CD4-positive, alpha-beta T cell (primary cell): Measurements from ENCODE around the gene TMEM87B. TPM values are rescaled to one million over a fixed set of nuclear protein-coding genes. Genes with fewer than 3 reads are reported as not detected.

Experiments used
- ATAC-seq: fragments of 200-7000 bp; cut with Tn5 transposase; one replicate; pipeline ENCODE4 v1.10.0; 2022; ENCODE audit warnings: mild to moderate bottlenecking; ENCODE audit not compliant: poor library complexity
- CTCF ChIA-PET: fragments of 350-600 bp; sonication (Branson Sonifier 250); formaldehyde crosslinking; loops from one replicate; lab custom pipeline; 2021; ENCODE audit warnings: antibody characterized with exemption, inconsistent platforms; lab: Charles Lee
- POLR2A ChIA-PET: fragments of 350-600 bp; sonication (Branson Sonifier 250); formaldehyde crosslinking; loops from one replicate; lab custom pipeline; 2021; ENCODE audit warnings: antibody characterized with exemption, inconsistent platforms; lab: Charles Lee
- DNase-seq, 14 experiments: peaks; one replicate each; pipeline ENCODE4 v3.0.0-alpha.2; 2013 to 2020; ENCODE audit warnings: mixed read lengths in 2 of 14
- H3K27ac ChIP-seq, 2 donors: one replicate each; pipeline versions ENCODE4 v1.5.1 to v1.7.0; 2013; ENCODE audit warnings: low read length in 2 of 2, low read depth in 1 of 2, mild to moderate bottlenecking in 1 of 2
- H3K27me3 ChIP-seq, 2 experiments: 1 replicate in 1 of 2; 2 replicates in 1 of 2; pipeline versions ENCODE4 v1.6.1 to v1.7.0; 2013; ENCODE audit warnings: low read length in 2 of 2, control low read depth in 1 of 2, mild to moderate bottlenecking in 1 of 2, moderate library complexity in 1 of 2; ENCODE audit not compliant: insufficient read depth in 2 of 2, control insufficient read depth in 1 of 2
- H3K36me3 ChIP-seq: one replicate; pipeline ENCODE4 v1.6.1; 2013; ENCODE audit warnings: low read length, control low read depth; ENCODE audit not compliant: insufficient read depth
- H3K4me1 ChIP-seq: one replicate; pipeline ENCODE4 v1.6.1; 2013; ENCODE audit warnings: low read length, control low read depth; ENCODE audit not compliant: insufficient read depth
- H3K4me3 ChIP-seq: one replicate; pipeline ENCODE4 v1.5.1; 2013; ENCODE audit warnings: mild to moderate bottlenecking, low read length, moderate library complexity
- H3K9me3 ChIP-seq, 2 experiments: 1 replicate in 1 of 2; 2 replicates in 1 of 2; pipeline versions ENCODE4 v1.6.1 to v1.7.0; 2013; ENCODE audit warnings: low read length in 2 of 2, mild to moderate bottlenecking in 2 of 2, control low read depth in 1 of 2, moderate library complexity in 1 of 2; ENCODE audit not compliant: control insufficient read depth in 1 of 2, insufficient read depth in 1 of 2
- H3K27ac Mint-ChIP-seq: one replicate; pipeline ENCODE4 v1.8.0; 2020; ENCODE audit warnings: mixed read lengths
- H3K27me3 Mint-ChIP-seq: one replicate; pipeline ENCODE4 v1.8.0; 2021; ENCODE audit warnings: mixed read lengths
- H3K36me3 Mint-ChIP-seq: one replicate; pipeline ENCODE4 v1.8.0; 2021; ENCODE audit warnings: low read depth, mixed read lengths
- H3K4me1 Mint-ChIP-seq: one replicate; pipeline ENCODE4 v1.8.0; 2021; ENCODE audit warnings: low read depth, mixed read lengths
- H3K4me3 Mint-ChIP-seq: one replicate; pipeline ENCODE4 v1.8.0; 2020; ENCODE audit warnings: mild to moderate bottlenecking, mixed read lengths
- H3K9me3 Mint-ChIP-seq: one replicate; pipeline ENCODE4 v1.8.0; 2020; ENCODE audit warnings: mixed read lengths
- CTCF ChIP-seq: fragments of 200-600 bp; IDR thresholded peaks from one replicate; pipeline ENCODE4 v1.8.0; 2022; ENCODE audit warnings: antibody characterized with exemption, mild to moderate bottlenecking
- intact Hi-C, 2 experiments: fragments of 100-400 bp; cut with DNase I in 1 of 2; cut with micrococcal nuclease in 1 of 2; formaldehyde crosslinking; loops; one replicate each; pipeline versions ENCODE4 v1.15.1 to v1.9.0; 2023 to 2025; cut with DNase I, micrococcal nuclease
- total RNA-seq, 174 experiments: library from RNA in 2 of 174; stranded (reverse) in 2 of 174; gene quantifications; one replicate each; pipeline ENCODE4 v1.2.3 and lab custom pipeline; 2021 to 2026

TMEM87B gene
- total RNA-seq, 2 experiments from 2014 or later = 8.9 to 12.1 TPM

- ATAC-seq = no peak
- CTCF ChIA-PET = interaction anchor here (0.5 to 2.1 kb wide), 18 partner anchors 11 to 464 kb away, joined by 3 to 16 read pairs (median 4); partner anchors contain the start of genes ZC3H6 and ZC3H8
- H3K27ac Mint-ChIP-seq = peak overlapping the region; percentile 35
Observed at GRCh38 chr2:112121682-112122254, 66.7 kb downstream of the TMEM87B start.

GRCh38 chr2:112129060-112129459 is 74.0 kb downstream of the TMEM87B start:
- H3K4me1 Mint-ChIP-seq = peaks cover 5% of the 10 kb centered on the region
- no peak for ATAC-seq
- no peak for TF ChIP-seq CTCF
- intact Hi-C loops = loop anchor here in 1 of 2 experiments (10.0 kb wide), 1 partner anchor 456 kb away; the partner anchor contains the start of gene CHCHD5
- Histone ChIP-seq H3K4me3 (no peak overlapping the region), H3K27ac (no peak overlapping the region), H3K4me1 (no peaks in the 10 kb centered on the region), H3K27me3 (no peaks in the 10 kb centered on the region), H3K36me3 (no peaks in the 10 kb centered on the region), H3K9me3 (peaks cover 4 to 7% of the 10 kb centered on the region in 2 experiments)
- no peak for DNase-seq
- H3K36me3 Mint-ChIP-seq = peaks cover 4% of the 10 kb centered on the region
- POLR2A ChIA-PET = no interaction called here
- no peak overlapping the region for H3K27ac Mint-ChIP-seq
- no peak overlapping the region for H3K4me3 Mint-ChIP-seq
- H3K27me3 Mint-ChIP-seq = no peaks in the 10 kb centered on the region
- peaks cover 6% of the 10 kb centered on the region for H3K9me3 Mint-ChIP-seq
- CTCF ChIA-PET = no interaction called here

More at GRCh38 chr2:112121682-112122254, 66.7 kb downstream of the TMEM87B start:
- no peak overlapping the region for H3K4me3 Mint-ChIP-seq
- Histone ChIP-seq H3K4me1 (no peaks in the 10 kb centered on the region), H3K27ac (no peak overlapping the region), H3K9me3 (no peaks in the 10 kb centered on the region), H3K4me3 (no peak overlapping the region), H3K36me3 (peaks cover 12% of the 10 kb centered on the region), H3K27me3 (no peaks in the 10 kb centered on the region)
- TF ChIP-seq CTCF = peak; percentile 80
- peaks cover 28% of the 10 kb centered on the region for H3K36me3 Mint-ChIP-seq
- H3K9me3 Mint-ChIP-seq = no peaks in the 10 kb centered on the region
- DNase-seq = peak in 11 of 14 experiments; percentile 20 to 76 (median 45)
- no peaks in the 10 kb centered on the region for H3K4me1 Mint-ChIP-seq
- intact Hi-C loops = loop anchor here (1.0 to 10.0 kb wide), 6 partner anchors 36 to 463 kb away; partner anchors contain the start of gene CHCHD5 (in 1 of the 2)
- POLR2A ChIA-PET = interaction anchor here (0.8 to 1.2 kb wide), 6 partner anchors 34 to 153 kb away, joined by 3 to 7 read pairs (median 4); partner anchors contain the start of gene ZC3H8
- H3K27me3 Mint-ChIP-seq = no peaks in the 10 kb centered on the region

- Histone ChIP-seq H3K4me1 (peaks cover 12% of the 10 kb centered on the region), H3K9me3 (peaks cover 4 to 7% of the 10 kb centered on the region in 2 experiments), H3K27ac (no peak overlapping the region), H3K4me3 (no peak overlapping the region), H3K27me3 (peaks cover 8 to 15% of the 10 kb centered on the region in 2 experiments), H3K36me3 (no peaks in the 10 kb centered on the region)
- TF ChIP-seq CTCF = no peak
- H3K9me3 Mint-ChIP-seq = peaks cover 5% of the 10 kb centered on the region
- peaks cover 13% of the 10 kb centered on the region for H3K4me1 Mint-ChIP-seq
- no peak overlapping the region for H3K4me3 Mint-ChIP-seq
- DNase-seq (no peak), ATAC-seq (no peak)
- no peak overlapping the region for H3K27ac Mint-ChIP-seq
- CTCF ChIA-PET = interaction anchor here (3.9 kb wide), 1 partner anchor 11 kb away, joined by 12 read pairs; no protein-coding TSS in a partner anchor
- intact Hi-C loops = loop anchor here in 1 of 2 experiments (5.0 kb wide), 1 partner anchor 184 kb away; no protein-coding TSS in a partner anchor
- POLR2A ChIA-PET = no interaction called here
- peaks cover 9% of the 10 kb centered on the region for H3K36me3 Mint-ChIP-seq
- H3K27me3 Mint-ChIP-seq = peaks cover 27% of the 10 kb centered on the region
Observed at GRCh38 chr2:112133344-112133743, 78.3 kb downstream of the TMEM87B start.
